H1 (cell line): ENCODE data around the gene FBXL14. TPM values are rescaled to one million over a fixed set of nuclear protein-coding genes. Genes with fewer than 3 reads are reported as not detected.

Experiments used
- EZH2 ChIP-seq: fragments of 200-600 bp; sonication (generic); IDR thresholded peaks from 2 replicates; pipeline ENCODE4 v1.7.1; 2012; ENCODE audit warnings: low read depth, mild to moderate bottlenecking, moderate library complexity, low read length, inconsistent platforms; ENCODE audit not compliant: severe bottlenecking
- HDAC2 ChIP-seq, 2 experiments: fragments of 300-600 bp in 1 of 2; sonication (generic) in 1 of 2; IDR thresholded peaks; 2 replicates each; pipeline ENCODE4 v1.6.1; 2011 to 2012; ENCODE audit warnings: low read depth in 2 of 2, low read length in 2 of 2, mild to moderate bottlenecking in 2 of 2, moderate library complexity in 2 of 2, borderline replicate concordance in 1 of 2, inconsistent platforms in 1 of 2
- NANOG ChIP-seq: IDR thresholded peaks from 2 replicates; pipeline ENCODE4 v1.6.1; 2011; ENCODE audit warnings: low read length, low read depth, mild to moderate bottlenecking, inconsistent platforms; ENCODE audit not compliant: insufficient read depth, poor library complexity, severe bottlenecking
- SIN3A ChIP-seq, 2 experiments: IDR thresholded peaks in 1 of 2; conservative IDR thresholded peaks in 1 of 2; 2 replicates each; pipeline ENCODE4 v1.6.1; 2011 to 2012; ENCODE audit warnings: low read length in 2 of 2, improper control_type of control experiment in 1 of 2, low read depth in 1 of 2, mild to moderate bottlenecking in 1 of 2
- SP2 ChIP-seq: IDR thresholded peaks from 2 replicates; pipeline ENCODE4 v1.6.1; 2012; ENCODE audit warnings: mild to moderate bottlenecking, low read length, inconsistent platforms
- SUZ12 ChIP-seq: fragments of 200-600 bp; sonication (generic); IDR thresholded peaks from 2 replicates; pipeline ENCODE4 v1.6.1; 2012; ENCODE audit warnings: mild to moderate bottlenecking, inconsistent platforms, low read length, moderate library complexity, mixed read lengths
- polyA plus RNA-seq, 7 experiments: library from polyadenylated mRNA; depleted of rRNA in 3 of 7; stranded (reverse) in 5 of 7; unstranded in 2 of 7; fragments of >200 nt in 5 of 7; fragments of 200-250 nt in 2 of 7; gene quantifications; 1 replicate in 5 of 7; 2 replicates in 1 of 7; 4 replicates in 1 of 7; pipeline versions ENCODE4 v1.2.1 to v1.2.3, GENCODE V29; 2011 to 2013; ENCODE audit warnings: missing spikeins in 2 of 7, mixed read lengths in 2 of 7
- total RNA-seq: library from RNA; stranded (reverse); fragmentation: NEBNext Ultra II Directional; extraction: Animal tissue kit (Norgen Biotek cat#: 25700); gene quantifications from 2 replicates; pipeline ENCODE4 v1.2.1, GENCODE V29; 2021
- TF ChIP-seq, protein P1 (sequence below): IDR thresholded peaks from 2 replicates; pipeline ENCODE4 v1.6.1; 2011; ENCODE audit warnings: low read depth, mild to moderate bottlenecking, low read length; ENCODE audit not compliant: insufficient read depth

Gene FBXL14
- total and polyA plus RNA-seq, 2 of the 8 experiments (the other 6 are each of a cell fraction or from before 2014, with no cell fraction given) = 5.5 to 9.6 TPM

DNA sequence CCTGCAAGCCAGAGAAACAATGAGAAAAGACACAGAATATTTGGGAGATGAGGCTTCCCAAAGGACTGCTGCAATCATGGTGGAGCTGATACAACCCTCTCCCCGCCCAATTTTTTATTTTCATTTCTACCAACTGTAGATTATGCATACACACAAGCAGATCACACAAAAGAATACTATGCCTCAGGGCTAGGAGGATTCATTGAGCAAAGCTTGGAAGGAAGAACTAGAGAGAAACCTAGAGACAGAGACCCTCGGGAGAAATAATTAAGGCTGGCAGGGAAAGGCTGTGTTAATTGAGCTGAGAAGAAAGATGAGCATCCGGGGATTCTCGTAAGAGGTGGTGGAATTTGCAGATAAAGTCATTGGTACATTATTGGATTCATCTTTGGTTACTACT lies 24.8 kb upstream of the FBXL14 start (continued):
- TF ChIP-seq HDAC2 (IDR thresholded peaks at IDR 0.05; ENCODE audit: borderline replicate concordance in 1 of 2, low read depth in 2 of 2, low read length in 2 of 2) = no peak
- TF ChIP-seq NANOG = no peak
- TF ChIP-seq SP2 = no peak
- TF ChIP-seq SIN3A (conservative IDR thresholded peaks at IDR 0.05 in 1 of 2, IDR thresholded peaks at IDR 0.05 in 1 of 2; ENCODE audit: low read depth in 1 of 2, low read length in 2 of 2) = no peak
- TF ChIP-seq SUZ12 = no peak
- TF ChIP-seq, protein P1, sequence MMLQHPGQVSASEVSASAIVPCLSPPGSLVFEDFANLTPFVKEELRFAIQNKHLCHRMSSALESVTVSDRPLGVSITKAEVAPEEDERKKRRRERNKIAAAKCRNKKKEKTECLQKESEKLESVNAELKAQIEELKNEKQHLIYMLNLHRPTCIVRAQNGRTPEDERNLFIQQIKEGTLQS = no peak
- no peak for TF ChIP-seq EZH2
